GM19328 (cell line): ENCODE results near the gene HNF1A.

ENCODE experiments used
- ATAC-seq: cut with Tn5 transposase; IDR thresholded peaks from one replicate; pipeline ENCODE4 v1.9.1; 2021; ENCODE audit warnings: mild to moderate bottlenecking, moderate library complexity; ENCODE audit not compliant: unreplicated experiment

Gene HNF1A

GRCh38 chr12:120959111-120959878 lies 19.0 kb upstream of the HNF1A start:
- ATAC-seq = no peak

GRCh38 chr12:120960657-120961056 lies 17.7 kb upstream of the HNF1A start:
- ATAC-seq = no peak

- no peak for ATAC-seq
Observed at GRCh38 chr12:120961604-120962531, 16.5 kb upstream of the HNF1A start.

- no peak for ATAC-seq
Observed at GRCh38 chr12:120962532-120963020, 15.8 kb upstream of the HNF1A start.

- no peak for ATAC-seq
Observed at GRCh38 chr12:120964298-120964697, 14.0 kb upstream of the HNF1A start.

GRCh38 chr12:120965534-120966091 lies 12.7 kb upstream of the HNF1A start:
- no peak for ATAC-seq

GRCh38 chr12:120970310-120970709 lies 8.0 kb upstream of the HNF1A start:
- no peak for ATAC-seq

- ATAC-seq = no peak
Observed at GRCh38 chr12:120971299-120972180, 6.8 kb upstream of the HNF1A start.

GRCh38 chr12:120972870-120973543 lies 5.3 kb upstream of the HNF1A start:
- no peak for ATAC-seq

GRCh38 chr12:120977531-120978295 lies 630 bp upstream of the HNF1A start:
- ATAC-seq = no peak

- no peak for ATAC-seq
Observed at GRCh38 chr12:120979220-120979861, 998 bp downstream of the HNF1A start.

- no peak for ATAC-seq
Observed at GRCh38 chr12:120979862-120980696, 1.7 kb downstream of the HNF1A start.

- no peak for ATAC-seq
Observed at GRCh38 chr12:120980800-120981368, 2.5 kb downstream of the HNF1A start.

GRCh38 chr12:120981407-120981941 lies 3.1 kb downstream of the HNF1A start:
- ATAC-seq = no peak

- no peak for ATAC-seq
Observed at GRCh38 chr12:120982659-120983058, 4.3 kb downstream of the HNF1A start.

- no peak for ATAC-seq
Observed at GRCh38 chr12:120983759-120984158, 5.4 kb downstream of the HNF1A start.

GRCh38 chr12:120984351-120984898 lies 6.1 kb downstream of the HNF1A start:
- no peak for ATAC-seq
